Activated CD4-positive, alpha-beta T cell treated with anti-CD3 and anti-CD28 coated beads for 36 hours (primary cell): ENCODE measurements around the gene GDI1. TPM values are rescaled to one million over a fixed set of nuclear protein-coding genes. Genes with fewer than 3 reads are reported as not detected.

ENCODE experiments used
- ATAC-seq: fragments of 200-7000 bp; cut with Tn5 transposase; one replicate; pipeline ENCODE4 v1.10.0; 2021; ENCODE audit warnings: mild to moderate bottlenecking, moderate library complexity
- CTCF ChIA-PET: fragments of 350-600 bp; sonication (Branson Sonifier 250); formaldehyde crosslinking; loops from one replicate; lab custom pipeline; 2021; ENCODE audit warnings: antibody characterized with exemption; lab: Charles Lee
- POLR2A ChIA-PET: fragments of 350-600 bp; sonication (Branson Sonifier 250); formaldehyde crosslinking; loops from one replicate; lab custom pipeline; 2021; ENCODE audit warnings: antibody characterized with exemption, inconsistent platforms; lab: Charles Lee
- DNase-seq: peaks from one replicate; pipeline ENCODE4 v3.0.0-alpha.2; 2020
- H3K27ac Mint-ChIP-seq: one replicate; pipeline ENCODE4 v1.8.0; 2021; ENCODE audit warnings: mixed read lengths
- H3K27me3 Mint-ChIP-seq: one replicate; pipeline ENCODE4 v1.8.0; 2021; ENCODE audit warnings: mixed read lengths
- H3K36me3 Mint-ChIP-seq: one replicate; pipeline ENCODE4 v1.8.0; 2021; ENCODE audit warnings: low read depth, mixed read lengths
- H3K4me1 Mint-ChIP-seq: one replicate; pipeline ENCODE4 v1.8.0; 2021; ENCODE audit warnings: mixed read lengths
- H3K4me3 Mint-ChIP-seq: one replicate; pipeline ENCODE4 v1.8.0; 2021; ENCODE audit warnings: mild to moderate bottlenecking, moderate library complexity, mixed read lengths
- H3K9me3 Mint-ChIP-seq: one replicate; pipeline ENCODE4 v1.8.0; 2021; ENCODE audit warnings: low read depth, mixed read lengths
- intact Hi-C, 2 experiments: fragments of 100-400 bp; cut with DNase I in 1 of 2; cut with micrococcal nuclease in 1 of 2; formaldehyde crosslinking; loops; one replicate each; pipeline versions ENCODE4 v1.14.2 to v1.15.1; 2022 to 2024; cut with DNase I, micrococcal nuclease
- total RNA-seq, 2 experiments: library from RNA; stranded (reverse); gene quantifications; one replicate each; pipeline ENCODE4 v1.2.3, GENCODE V29; 2021

The GDI1 gene
- total RNA-seq, 2 experiments from 2014 or later: 100 to 117 TPM

- CTCF ChIA-PET: interaction anchor here (0.6 to 1.1 kb wide), 2 partner anchors 15 to 81 kb away, joined by 4 to 5 read pairs; no protein-coding TSS in a partner anchor
- no peaks in the 10 kb centered on the region for H3K9me3 Mint-ChIP-seq
- H3K4me3 Mint-ChIP-seq: peak overlapping the region; percentile 86
- POLR2A ChIA-PET: interaction anchor here (0.5 to 1.2 kb wide), 3 partner anchors 13 to 44 kb away, joined by 3 to 7 read pairs (median 4); partner anchors contain the start of genes ATP6AP1 and RPL10
- peak overlapping the region; percentile 68 for H3K27ac Mint-ChIP-seq
- DNase-seq: peak; percentile 76
- H3K4me1 Mint-ChIP-seq: peaks cover 13% of the 10 kb centered on the region
- peak; percentile 81 for ATAC-seq
- peaks cover 10% of the 10 kb centered on the region for H3K36me3 Mint-ChIP-seq
- H3K27me3 Mint-ChIP-seq: no peaks in the 10 kb centered on the region
- intact Hi-C loops: loop anchor here (1.0 to 5.0 kb wide), 6 partner anchors 14 to 104 kb away; partner anchors contain the start of genes ATP6AP1 (in 2 of the 2), FAM3A (in 1 of the 2), LAGE3 (in 1 of the 2) and PLXNA3 (in 1 of the 2)
Observed at GRCh38 chrX:154411981-154412340, 25.0 kb upstream of the GDI1 start.

- CTCF ChIA-PET: interaction anchor here (0.5 to 1.1 kb wide), 3 partner anchors 15 to 99 kb away, joined by 3 to 5 read pairs (median 4); no protein-coding TSS in a partner anchor
- H3K4me1 Mint-ChIP-seq: peaks cover 13% of the 10 kb centered on the region
- POLR2A ChIA-PET: interaction anchor here (1.0 to 1.2 kb wide), 2 partner anchors 14 to 16 kb away, joined by 4 to 7 read pairs; partner anchors contain the start of genes ATP6AP1 and RPL10
- H3K4me3 Mint-ChIP-seq: peak overlapping the region; percentile 86
- H3K27ac Mint-ChIP-seq: peak overlapping the region; percentile 68
- DNase-seq (peak; percentile 52), ATAC-seq (peak; percentile 49)
- no peaks in the 10 kb centered on the region for H3K27me3 Mint-ChIP-seq
- no peaks in the 10 kb centered on the region for H3K9me3 Mint-ChIP-seq
- peaks cover 10% of the 10 kb centered on the region for H3K36me3 Mint-ChIP-seq
- intact Hi-C loops: loop anchor here (1.0 to 5.0 kb wide), 4 partner anchors 16 to 104 kb away; partner anchors contain the start of genes ATP6AP1 (in 1 of the 2), FAM3A (in 1 of the 2), LAGE3 (in 1 of the 2) and PLXNA3 (in 1 of the 2)
Observed at GRCh38 chrX:154412468-154412867, 24.5 kb upstream of the GDI1 start.

GRCh38 chrX:154413142-154413541 lies 23.8 kb upstream of the GDI1 start:
- H3K4me1 Mint-ChIP-seq: peaks cover 13% of the 10 kb centered on the region
- DNase-seq (no peak), ATAC-seq (no peak)
- H3K36me3 Mint-ChIP-seq: peaks cover 10% of the 10 kb centered on the region
- ChIA-PET POLR2A (no interaction called here), CTCF (interaction anchor here (0.5 kb wide), 1 partner anchor 98 kb away, joined by 3 read pairs; no protein-coding TSS in a partner anchor)
- H3K27ac Mint-ChIP-seq: no peak overlapping the region
- peak overlapping the region; percentile 86 for H3K4me3 Mint-ChIP-seq
- intact Hi-C loops: loop anchor here (2.0 to 5.0 kb wide), 2 partner anchors 16 to 44 kb away; partner anchors contain the start of genes ATP6AP1 (in 1 of the 2) and PLXNA3 (in 1 of the 2)
- no peaks in the 10 kb centered on the region for H3K9me3 Mint-ChIP-seq
- H3K27me3 Mint-ChIP-seq: no peaks in the 10 kb centered on the region

- DNase-seq (no peak), ATAC-seq (no peak)
- no peak overlapping the region for H3K4me3 Mint-ChIP-seq
- H3K4me1 Mint-ChIP-seq: peaks cover 9% of the 10 kb centered on the region
- H3K9me3 Mint-ChIP-seq: no peaks in the 10 kb centered on the region
- CTCF ChIA-PET: no interaction called here
- H3K36me3 Mint-ChIP-seq: peaks cover 12% of the 10 kb centered on the region
- H3K27me3 Mint-ChIP-seq: no peaks in the 10 kb centered on the region
- intact Hi-C loops: no loop called here
- POLR2A ChIA-PET: no interaction called here
- H3K27ac Mint-ChIP-seq: no peak overlapping the region
Observed at GRCh38 chrX:154417157-154417556, 19.8 kb upstream of the GDI1 start.

- Mint-ChIP-seq H3K36me3 (peaks cover 5% of the 10 kb centered on the region), H3K4me1 (peaks cover 3% of the 10 kb centered on the region), H3K4me3 (no peak overlapping the region), H3K9me3 (no peaks in the 10 kb centered on the region), H3K27me3 (no peaks in the 10 kb centered on the region), H3K27ac (no peak overlapping the region)
- DNase-seq (no peak), ATAC-seq (no peak)
- intact Hi-C loops: no loop called here
- CTCF ChIA-PET: no interaction called here
- POLR2A ChIA-PET: no interaction called here
Observed at GRCh38 chrX:154419189-154419588, 17.8 kb upstream of the GDI1 start.

GRCh38 chrX:154419688-154420401 lies 17.1 kb upstream of the GDI1 start:
- H3K27me3 Mint-ChIP-seq: no peaks in the 10 kb centered on the region
- intact Hi-C loops: no loop called here
- H3K36me3 Mint-ChIP-seq: peaks cover 5% of the 10 kb centered on the region
- H3K27ac Mint-ChIP-seq: no peak overlapping the region
- no peaks in the 10 kb centered on the region for H3K9me3 Mint-ChIP-seq
- DNase-seq (no peak), ATAC-seq (no peak)
- CTCF ChIA-PET: no interaction called here
- no peak overlapping the region for H3K4me3 Mint-ChIP-seq
- POLR2A ChIA-PET: no interaction called here
- H3K4me1 Mint-ChIP-seq: peaks cover 6% of the 10 kb centered on the region

GRCh38 chrX:154420402-154420756 lies 16.6 kb upstream of the GDI1 start:
- peaks cover 3% of the 10 kb centered on the region for H3K36me3 Mint-ChIP-seq
- DNase-seq: no peak
- no peaks in the 10 kb centered on the region for H3K9me3 Mint-ChIP-seq
- peaks cover 6% of the 10 kb centered on the region for H3K4me1 Mint-ChIP-seq
- ChIA-PET POLR2A (no interaction called here), CTCF (no interaction called here)
- H3K27ac Mint-ChIP-seq: no peak overlapping the region
- H3K4me3 Mint-ChIP-seq: no peak overlapping the region
- intact Hi-C loops: no loop called here
- ATAC-seq: no peak
- H3K27me3 Mint-ChIP-seq: no peaks in the 10 kb centered on the region

GRCh38 chrX:154426916-154427770 lies 9.8 kb upstream of the GDI1 start:
- POLR2A ChIA-PET: no interaction called here

GRCh38 chrX:154428176-154429171 lies 8.5 kb upstream of the GDI1 start, which contains the start of gene ATP6AP1:
Gene ATP6AP1 (plus strand): TSS chrX:154428677. CDS start chrX:154428693, 16 bp downstream.
- H3K4me3 Mint-ChIP-seq: peak within 1 kb of the TSS; percentile 77
- ChIA-PET CTCF (interaction anchor here (0.5 to 0.7 kb wide), 2 partner anchors 31 to 792 kb away, joined by 3 to 4 read pairs; no protein-coding TSS in a partner anchor), POLR2A (interaction anchor here (1.0 kb wide), 1 partner anchor 17 kb away, joined by 4 read pairs; the partner anchor contains the start of gene TAFAZZIN)
- intact Hi-C loops: loop anchor here (1.0 to 5.0 kb wide), 5 partner anchors 16 to 456 kb away; partner anchors contain the start of genes HCFC1 (in 1 of the 2), RPL10 (in 1 of the 2), SLC10A3 (in 1 of the 2) and TAFAZZIN (in 1 of the 2)
- DNase-seq (peak; percentile 94), ATAC-seq (peak; percentile 99)
- no peaks in the 10 kb centered on the region for H3K27me3 Mint-ChIP-seq
- peaks cover 2% of the 10 kb centered on the region for H3K36me3 Mint-ChIP-seq
- peak within 1 kb of the TSS; percentile 65 for H3K27ac Mint-ChIP-seq
- H3K4me1 Mint-ChIP-seq: peaks cover 26% of the 10 kb centered on the region
- no peaks in the 10 kb centered on the region for H3K9me3 Mint-ChIP-seq

More at GRCh38 chrX:154426916-154427770, 9.8 kb upstream of the GDI1 start:
- H3K4me3 Mint-ChIP-seq: peak overlapping the region; percentile 77
- no peaks in the 10 kb centered on the region for H3K36me3 Mint-ChIP-seq
- ATAC-seq (no peak), DNase-seq (no peak)
- H3K4me1 Mint-ChIP-seq: peaks cover 26% of the 10 kb centered on the region
- H3K27ac Mint-ChIP-seq: no peak overlapping the region
- H3K9me3 Mint-ChIP-seq: no peaks in the 10 kb centered on the region
- CTCF ChIA-PET: interaction anchor here (0.8 kb wide), 1 partner anchor 100 kb away, joined by 3 read pairs; no protein-coding TSS in a partner anchor
- intact Hi-C loops: loop anchor here in 1 of 2 experiments (5.0 kb wide), 1 partner anchor 455 kb away; the partner anchor contains the start of genes HCFC1 and TMEM187
- no peaks in the 10 kb centered on the region for H3K27me3 Mint-ChIP-seq

- Mint-ChIP-seq H3K27ac (peak overlapping the region; percentile 65), H3K27me3 (no peaks in the 10 kb centered on the region), H3K4me1 (peaks cover 24% of the 10 kb centered on the region), H3K4me3 (peak overlapping the region; percentile 77), H3K36me3 (peaks cover 2% of the 10 kb centered on the region), H3K9me3 (no peaks in the 10 kb centered on the region)
- intact Hi-C loops: loop anchor here (2.0 to 5.0 kb wide), 4 partner anchors 17 to 457 kb away; partner anchors contain the start of genes HCFC1 (in 1 of the 2), RPL10 (in 1 of the 2), SLC10A3 (in 1 of the 2) and TMEM187 (in 1 of the 2)
- ChIA-PET CTCF (interaction anchor here (0.7 to 1.0 kb wide), 2 partner anchors 32 to 107 kb away, joined by 3 read pairs; no protein-coding TSS in a partner anchor), POLR2A (no interaction called here)
- peak; percentile 16 for DNase-seq
- ATAC-seq: no peak
Observed at GRCh38 chrX:154429711-154430110, 7.2 kb upstream of the GDI1 start.
